ENCODE data around the gene HAO1.
A peak's percentile ranks its signal among the peaks of the same experiment; 100 is the strongest.

The HAO1 gene

DNA sequence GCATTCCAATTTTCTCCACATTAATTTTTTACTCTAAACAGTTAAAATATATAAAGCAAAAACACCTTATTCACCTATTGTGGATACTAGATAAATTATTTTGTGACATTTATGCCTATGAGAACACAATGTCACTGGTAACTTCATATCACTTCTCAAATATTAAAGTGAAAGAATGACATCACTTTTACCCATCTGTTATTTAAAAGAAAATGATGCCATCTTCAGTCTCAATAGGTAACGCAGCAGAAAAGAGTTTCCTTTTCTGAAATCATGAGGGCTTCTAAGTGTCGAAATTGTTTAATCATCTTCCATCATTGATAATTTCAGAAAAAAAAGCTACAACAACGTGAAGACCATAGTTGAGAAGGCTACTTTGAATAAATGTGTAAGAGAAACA, 2.9 kb downstream of the HAO1 start:
- H4K20me1 ChIP-seq = no peaks in the 10 kb centered on the region
- H3K9me3 ChIP-seq (replicated peaks in 1 of 11) = peaks cover 0 to 6% (median 0%) of the 10 kb centered on the region in 11 experiments; a peak in 2 of 22 replicates
- no peak overlapping the region for H3K4me2 ChIP-seq
- no peak overlapping the region for H3K4me3 ChIP-seq
- H3K9ac ChIP-seq = no peak overlapping the region
- H3K4me1 ChIP-seq = peaks cover 0 to 24% (median 0%) of the 10 kb centered on the region in 10 experiments; a peak in 6 of 20 replicates
- H3K27ac ChIP-seq = no peak overlapping the region
- no peaks in the 10 kb centered on the region for H3K27me3 ChIP-seq
- no peaks in the 10 kb centered on the region for H3K36me3 ChIP-seq
- no peak for TF ChIP-seq Cebpa-rat (IDR thresholded peaks at IDR 0.05)

DNA sequence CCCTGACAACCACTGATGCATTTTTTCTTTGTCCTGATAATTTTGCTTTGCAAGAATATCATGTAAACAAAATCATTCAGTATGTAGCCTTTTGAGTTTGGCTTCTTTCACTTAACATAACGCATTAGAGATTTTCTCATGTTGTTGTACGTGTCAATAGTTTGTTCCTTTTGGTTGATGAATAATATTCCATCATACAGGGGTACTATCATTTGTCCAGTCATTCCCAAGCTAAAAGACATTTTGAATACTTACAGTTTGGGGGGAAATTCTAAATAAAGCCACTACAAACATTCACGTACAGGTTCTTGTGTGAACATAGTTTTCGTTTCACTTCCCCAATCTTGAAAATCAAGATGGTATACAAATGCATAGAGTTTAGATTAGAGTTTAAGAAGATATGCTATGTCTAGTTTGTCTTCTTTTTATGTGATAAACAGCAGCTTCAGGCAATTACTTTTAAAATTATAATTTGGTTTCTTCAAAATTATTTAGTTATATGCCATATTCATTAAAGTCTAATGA, 5.2 kb downstream of the HAO1 start:
- no peak overlapping the region for H3K9ac ChIP-seq
- H3K4me1 ChIP-seq = peaks cover 5 to 39% (median 8%) of the 10 kb centered on the region in 10 experiments; a peak in 18 of 20 replicates
- no peak overlapping the region for H3K27ac ChIP-seq
- no peaks in the 10 kb centered on the region for H3K36me3 ChIP-seq
- H3K27me3 ChIP-seq = no peaks in the 10 kb centered on the region
- H4K20me1 ChIP-seq = no peaks in the 10 kb centered on the region
- no peaks in the 10 kb centered on the region for H3K9me3 ChIP-seq (replicated peaks in 1 of 11)
- no peak for TF ChIP-seq Cebpa-rat (IDR thresholded peaks at IDR 0.05)
- peak overlapping the region in 4 of 11 experiments; percentile 21 to 49 (median 31); a peak in 3 of 22 replicates for H3K4me2 ChIP-seq
- H3K4me3 ChIP-seq = no peak overlapping the region

DNA sequence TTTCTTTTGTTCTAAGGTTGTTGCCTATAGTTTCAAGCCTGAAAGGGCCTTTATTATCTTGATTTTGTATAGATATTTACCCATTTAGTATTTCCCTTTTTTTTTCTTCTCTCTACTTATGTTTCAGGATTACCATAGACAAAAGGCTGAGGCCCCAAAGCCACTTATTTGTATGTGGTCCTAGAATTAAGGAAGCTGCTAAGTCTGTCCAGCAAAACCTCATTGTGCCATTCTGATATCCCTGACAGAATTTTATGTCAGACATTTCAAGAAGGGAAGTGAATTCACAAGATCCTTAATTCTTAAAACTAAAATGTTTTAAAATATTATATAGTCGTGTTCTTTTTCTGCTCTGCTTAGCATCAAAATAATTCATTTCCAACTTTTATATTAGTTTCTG, 6.9 kb downstream of the HAO1 start:
- Histone ChIP-seq H3K4me3 (no peak overlapping the region), H4K20me1 (no peaks in the 10 kb centered on the region)
- no peak for TF ChIP-seq Cebpa-rat (IDR thresholded peaks at IDR 0.05)

DNA sequence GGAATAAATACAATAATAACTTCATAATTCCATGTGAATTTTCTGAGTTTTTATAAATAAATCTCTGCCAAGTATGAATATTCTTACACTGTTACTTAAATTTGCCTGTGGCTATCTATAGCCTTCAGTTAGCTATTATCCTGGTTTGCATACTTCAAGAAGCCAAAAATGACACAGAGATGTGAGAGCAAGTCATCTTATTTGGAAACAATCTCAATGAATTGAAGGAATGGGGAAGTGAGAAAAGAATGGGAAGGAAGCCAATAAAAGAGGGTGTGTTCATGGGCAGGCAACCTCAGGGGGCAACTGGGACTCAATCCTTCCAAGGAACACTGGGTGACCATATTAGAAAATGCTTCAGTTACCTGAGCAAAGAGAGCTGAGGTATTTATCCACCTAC, 9.9 kb downstream of the HAO1 start:
- peak overlapping the region; percentile 2 to 84 (median 57); a peak in 17 of 22 replicates for H3K4me2 ChIP-seq
- no peaks in the 10 kb centered on the region for H3K9me3 ChIP-seq (replicated peaks in 1 of 11)
- no peak overlapping the region for H3K4me3 ChIP-seq
- peaks cover 8 to 63% (median 15%) of the 10 kb centered on the region in 10 experiments; a peak in 18 of 20 replicates for H3K4me1 ChIP-seq
- peak overlapping the region in 1 of 11 experiments; percentile 38; a peak in 1 of 22 replicates for H3K9ac ChIP-seq
- no peaks in the 10 kb centered on the region for H3K27me3 ChIP-seq
- H4K20me1 ChIP-seq = no peaks in the 10 kb centered on the region
- peak overlapping the region in 7 of 11 experiments; percentile 10 to 67 (median 50); a peak in 9 of 22 replicates for H3K27ac ChIP-seq
- no peaks in the 10 kb centered on the region for H3K36me3 ChIP-seq
- no peak for TF ChIP-seq Cebpa-rat (IDR thresholded peaks at IDR 0.05)

More for the DNA sequence above, 6.9 kb downstream of the HAO1 start:
- H3K27ac ChIP-seq = no peak overlapping the region
- peaks cover 8 to 48% (median 13%) of the 10 kb centered on the region in 10 experiments; a peak in 18 of 20 replicates for H3K4me1 ChIP-seq
- no peaks in the 10 kb centered on the region for H3K9me3 ChIP-seq (replicated peaks in 1 of 11)
- no peaks in the 10 kb centered on the region for H3K27me3 ChIP-seq
- no peaks in the 10 kb centered on the region for H3K36me3 ChIP-seq
- H3K9ac ChIP-seq = no peak overlapping the region
- H3K4me2 ChIP-seq = peak overlapping the region in 2 of 11 experiments; percentile 42 to 58; a peak in 3 of 22 replicates

DNA sequence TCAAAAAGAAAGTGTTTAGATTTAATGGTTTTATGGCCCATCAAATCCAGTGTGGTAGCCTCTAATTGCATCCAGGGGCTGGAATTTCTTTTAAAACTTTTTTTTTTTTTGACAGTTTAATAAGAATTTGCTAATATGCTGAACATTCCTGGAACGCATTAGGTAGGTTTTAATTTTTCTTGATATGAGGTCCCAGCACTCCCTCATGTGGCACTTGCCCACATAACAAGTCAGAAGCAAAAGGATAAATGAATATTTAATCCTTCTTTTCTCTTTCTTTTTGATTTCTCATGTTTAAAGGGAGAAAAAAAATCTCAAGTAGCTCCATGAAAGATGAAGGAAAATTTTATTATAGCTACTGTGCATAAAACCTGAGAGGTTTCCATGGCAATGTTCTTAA, 13.5 kb downstream of the HAO1 start:
- no peak for TF ChIP-seq Cebpa-rat (IDR thresholded peaks at IDR 0.05)
- no peaks in the 10 kb centered on the region for H3K36me3 ChIP-seq

DNA sequence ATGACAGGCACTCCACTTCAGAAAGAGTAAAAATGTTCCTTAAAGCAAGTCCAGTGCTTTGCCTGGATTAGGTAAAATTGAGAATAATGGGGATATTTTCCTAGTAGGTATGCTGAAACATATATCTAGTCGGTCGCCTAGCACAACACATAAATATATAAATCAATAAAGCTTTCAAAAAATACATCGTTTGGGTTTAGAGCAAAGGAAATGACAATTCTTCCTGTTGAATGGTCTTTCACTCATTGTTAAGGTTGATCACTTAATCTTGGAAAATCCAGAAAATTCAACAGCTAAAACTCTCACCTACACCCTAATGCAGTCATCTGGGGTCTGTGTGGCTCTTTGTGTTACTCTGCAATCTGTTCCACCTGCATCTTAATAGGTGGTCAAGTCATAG, 13.9 kb downstream of the HAO1 start:
- Histone ChIP-seq H3K27ac (peak overlapping the region in 4 of 11 experiments; percentile 13 to 79 (median 26); a peak in 3 of 22 replicates), H3K36me3 (no peaks in the 10 kb centered on the region), H4K20me1 (no peaks in the 10 kb centered on the region)

More for the DNA sequence above, 13.5 kb downstream of the HAO1 start:
- peaks cover 8 to 56% (median 27%) of the 10 kb centered on the region in 10 experiments; a peak in 18 of 20 replicates for H3K4me1 ChIP-seq
- no peaks in the 10 kb centered on the region for H4K20me1 ChIP-seq
- peaks cover 0 to 22% (median 6%) of the 10 kb centered on the region in 11 experiments; a peak in 10 of 22 replicates for H3K9me3 ChIP-seq (replicated peaks in 1 of 11)
- H3K4me2 ChIP-seq = peak overlapping the region in 4 of 11 experiments; percentile 24 to 53 (median 40); a peak in 7 of 22 replicates
- no peaks in the 10 kb centered on the region for H3K27me3 ChIP-seq
- H3K9ac ChIP-seq = 0 out of 22 replicates have a peak overlapping the region, but pooled peaks of 1 of the 11 experiments have one; percentile 6
- H3K4me3 ChIP-seq = no peak overlapping the region
- peak overlapping the region in 2 of 11 experiments; percentile 13 to 79; a peak in 1 of 22 replicates for H3K27ac ChIP-seq

DNA sequence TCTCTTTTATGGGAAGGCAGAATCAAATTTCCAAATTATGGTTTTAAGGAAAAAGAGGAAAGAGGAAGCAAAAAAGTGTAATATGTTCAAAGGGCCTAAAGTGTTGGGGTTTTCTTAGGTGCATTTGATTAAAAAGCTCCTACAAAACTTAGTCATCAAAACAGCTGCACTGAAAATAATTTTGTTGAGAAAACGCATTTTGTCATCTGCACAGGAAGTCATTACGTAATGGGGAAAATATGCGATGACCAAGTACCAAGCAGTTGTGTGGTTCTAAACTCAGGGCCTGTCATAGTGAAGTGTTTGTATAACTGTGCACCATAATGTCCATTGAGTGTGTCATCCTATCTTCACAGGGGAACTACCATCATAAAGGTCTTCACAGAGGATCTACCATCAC, 15.6 kb downstream of the HAO1 start:
- H3K36me3 ChIP-seq = no peaks in the 10 kb centered on the region
- H3K9me3 ChIP-seq (replicated peaks in 1 of 11) = peaks cover 0 to 27% (median 11%) of the 10 kb centered on the region in 11 experiments; a peak in 11 of 22 replicates
- H3K27ac ChIP-seq = peak overlapping the region in 6 of 11 experiments; percentile 19 to 79 (median 63); a peak in 11 of 22 replicates
- H4K20me1 ChIP-seq = no peaks in the 10 kb centered on the region
- H3K4me2 ChIP-seq = peak overlapping the region in 8 of 11 experiments; percentile 28 to 68 (median 42); a peak in 13 of 22 replicates
- peak in 1 of 11 experiments; percentile 18; a peak in 2 of 22 replicates for TF ChIP-seq Cebpa-rat (IDR thresholded peaks at IDR 0.05)
- H3K4me1 ChIP-seq = peaks cover 0 to 39% (median 14%) of the 10 kb centered on the region in 10 experiments; a peak in 14 of 20 replicates
- no peaks in the 10 kb centered on the region for H3K27me3 ChIP-seq
- H3K9ac ChIP-seq = peak overlapping the region in 1 of 11 experiments; percentile 22; a peak in 1 of 22 replicates
- no peak overlapping the region for H3K4me3 ChIP-seq

More for the DNA sequence above, 13.9 kb downstream of the HAO1 start:
- Histone ChIP-seq H3K4me2 (peak overlapping the region in 4 of 11 experiments; percentile 24 to 53 (median 40); a peak in 7 of 22 replicates), H3K4me3 (no peak overlapping the region), H3K4me1 (peaks cover 8 to 56% (median 27%) of the 10 kb centered on the region in 10 experiments; a peak in 18 of 20 replicates), H3K9ac (0 out of 22 replicates have a peak overlapping the region, but pooled peaks of 1 of the 11 experiments have one; percentile 6), H3K27me3 (no peaks in the 10 kb centered on the region), H3K9me3 (replicated peaks in 1 of 11) (peaks cover 0 to 27% (median 10%) of the 10 kb centered on the region in 11 experiments; a peak in 11 of 22 replicates)
- TF ChIP-seq Cebpa-rat (IDR thresholded peaks at IDR 0.05) = no peak

DNA sequence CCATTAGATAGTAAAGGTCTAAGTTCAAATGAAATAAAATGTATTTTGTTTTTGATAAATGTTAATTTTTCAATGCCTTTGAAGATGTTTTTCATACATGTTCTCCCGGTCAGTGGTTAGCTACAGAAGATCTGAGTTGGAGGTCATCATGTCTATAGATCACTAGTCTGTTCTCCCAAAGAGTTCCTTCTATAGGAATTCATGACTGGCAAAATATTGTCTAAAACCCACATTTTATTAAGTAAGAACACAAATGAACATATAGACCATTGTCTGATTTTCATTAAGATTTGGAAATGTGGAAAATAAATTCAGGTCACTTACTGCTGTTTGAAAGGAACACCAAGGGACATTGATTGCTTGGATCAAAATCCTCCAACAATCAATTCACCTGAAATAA, 23.6 kb downstream of the HAO1 start:
- Histone ChIP-seq H3K27ac (no peak overlapping the region), H3K36me3 (no peaks in the 10 kb centered on the region), H3K4me3 (no peak overlapping the region), H3K27me3 (no peaks in the 10 kb centered on the region), H4K20me1 (no peaks in the 10 kb centered on the region), H3K9me3 (replicated peaks in 1 of 11) (peaks cover 0 to 6% (median 4%) of the 10 kb centered on the region in 11 experiments; a peak in 10 of 22 replicates), H3K4me1 (peaks cover 0 to 29% (median 0%) of the 10 kb centered on the region in 10 experiments; a peak in 6 of 20 replicates), H3K4me2 (no peak overlapping the region), H3K9ac (no peak overlapping the region)
- TF ChIP-seq Cebpa-rat (IDR thresholded peaks at IDR 0.05) = no peak

DNA sequence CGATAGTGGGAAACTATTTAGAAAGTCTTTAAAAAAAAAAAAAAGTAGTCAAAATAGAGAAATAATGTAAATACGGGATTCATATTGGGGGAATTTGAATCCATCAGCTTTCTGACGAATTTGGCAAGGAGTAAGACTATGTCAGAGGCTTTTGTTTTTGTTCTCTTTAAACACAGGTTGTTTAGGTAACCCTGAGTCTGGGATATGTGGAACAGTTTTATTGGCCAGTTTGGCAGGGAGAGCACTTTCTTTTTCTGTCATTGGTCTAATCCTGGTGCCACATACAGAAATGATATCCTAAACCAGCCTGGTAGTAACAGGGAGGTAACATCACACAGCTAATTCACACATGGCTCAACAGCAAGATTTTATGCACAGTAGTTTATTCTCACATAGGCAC, 27.7 kb downstream of the HAO1 start:
- no peaks in the 10 kb centered on the region for H3K36me3 ChIP-seq
- no peak for TF ChIP-seq Cebpa-rat (IDR thresholded peaks at IDR 0.05)
- no peak overlapping the region for H3K4me2 ChIP-seq
- H3K27ac ChIP-seq = no peak overlapping the region
- H3K27me3 ChIP-seq = no peaks in the 10 kb centered on the region
- H3K4me3 ChIP-seq = no peak overlapping the region
- H4K20me1 ChIP-seq = no peaks in the 10 kb centered on the region
- no peaks in the 10 kb centered on the region for H3K9me3 ChIP-seq (replicated peaks in 1 of 11)
- H3K9ac ChIP-seq = no peak overlapping the region
- H3K4me1 ChIP-seq = peaks cover 0 to 22% (median 0%) of the 10 kb centered on the region in 10 experiments; a peak in 6 of 20 replicates
